K562 (cell line): ENCODE measurements around the gene DGUOK. TPM values are rescaled to one million over a fixed set of nuclear protein-coding genes. Genes with fewer than 3 reads are reported as not detected.

Source experiments
- ESRRB ChIP-seq: fragments of 250-450 bp; sonication (Bioruptor Pico); IDR thresholded peaks from 2 replicates; pipeline ENCODE4 v1.5.0; 2020; ENCODE audit warnings: mild to moderate bottlenecking, moderate library complexity, borderline replicate concordance
- POLR2H ChIP-seq: IDR thresholded peaks from 2 replicates; pipeline ENCODE4 v1.6.1; 2016; ENCODE audit warnings: missing genetic modification characterization, low read depth, mild to moderate bottlenecking, control low read depth, missing compliant biosample characterization, moderate library complexity
- TRIM24 ChIP-seq, 2 experiments: fragments of 450-650 bp; IDR thresholded peaks; 2 replicates each; pipeline ENCODE4 v1.6.1; 2016
- ZNF121 ChIP-seq: sonication (generic); formaldehyde crosslinking; conservative IDR thresholded peaks from 2 replicates; pipeline ENCODE4 v1.8.0; 2022; ENCODE audit warnings: missing genetic modification reagents
- ZNF717 ChIP-seq: fragments of 250-450 bp; sonication (Bioruptor Pico); IDR thresholded peaks from 2 replicates; pipeline ENCODE4 v1.5.0; 2021
- polyA plus RNA-seq, 8 experiments: library from polyadenylated mRNA; depleted of rRNA in 4 of 8; stranded (reverse) in 5 of 8; unstranded in 3 of 8; fragments of >200 nt; fragmentation: Nextera tagmentation in 2 of 8; fragmentation: Illumina TruSeq in 1 of 8; extraction: Ambion mirVana in 2 of 8; extraction: Trizol in 1 of 8; gene quantifications; 2 replicates each; pipeline versions ENCODE4 v1.2.1 to v1.2.3, GENCODE V29; 2011 to 2014; ENCODE audit warnings: inconsistent platforms in 1 of 8, missing spikeins in 1 of 8
- total RNA-seq, 7 experiments: library from RNA; depleted of rRNA in 6 of 7; stranded (reverse); fragments of >200 nt in 6 of 7; fragmentation: Illumina TruSeq in 2 of 7; extraction: Trizol in 2 of 7; gene quantifications; 2 replicates each; pipeline versions ENCODE4 v1.2.1 to v1.2.3, GENCODE V29; 2011 to 2021; ENCODE audit warnings: low replicate concordance in 1 of 7
- TF ChIP-seq, protein P1 (sequence below): sonication (generic); formaldehyde crosslinking; IDR thresholded peaks from 2 replicates; pipeline ENCODE4 v1.8.1; 2023; ENCODE audit warnings: mild to moderate bottlenecking, missing genetic modification reagents
- TF ChIP-seq, protein P2 (sequence below), 2 experiments: IDR thresholded peaks; 2 replicates each; pipeline ENCODE4 v1.6.1; 2012; ENCODE audit warnings: improper control_type of control experiment in 2 of 2, low read depth in 2 of 2, low read length in 2 of 2, borderline replicate concordance in 1 of 2
- TF ChIP-seq, protein P3 (sequence below): fragments of 250-450 bp; sonication (Bioruptor Pico); IDR thresholded peaks from 2 replicates; pipeline ENCODE4 v1.4.0; 2020; ENCODE audit warnings: mild to moderate bottlenecking

DGUOK gene
- total and polyA plus RNA-seq, 9 of the 15 experiments (the other 6 are each of a cell fraction or from before 2014, with no cell fraction given) = 67.0 to 288 (median 126) TPM

DNA sequence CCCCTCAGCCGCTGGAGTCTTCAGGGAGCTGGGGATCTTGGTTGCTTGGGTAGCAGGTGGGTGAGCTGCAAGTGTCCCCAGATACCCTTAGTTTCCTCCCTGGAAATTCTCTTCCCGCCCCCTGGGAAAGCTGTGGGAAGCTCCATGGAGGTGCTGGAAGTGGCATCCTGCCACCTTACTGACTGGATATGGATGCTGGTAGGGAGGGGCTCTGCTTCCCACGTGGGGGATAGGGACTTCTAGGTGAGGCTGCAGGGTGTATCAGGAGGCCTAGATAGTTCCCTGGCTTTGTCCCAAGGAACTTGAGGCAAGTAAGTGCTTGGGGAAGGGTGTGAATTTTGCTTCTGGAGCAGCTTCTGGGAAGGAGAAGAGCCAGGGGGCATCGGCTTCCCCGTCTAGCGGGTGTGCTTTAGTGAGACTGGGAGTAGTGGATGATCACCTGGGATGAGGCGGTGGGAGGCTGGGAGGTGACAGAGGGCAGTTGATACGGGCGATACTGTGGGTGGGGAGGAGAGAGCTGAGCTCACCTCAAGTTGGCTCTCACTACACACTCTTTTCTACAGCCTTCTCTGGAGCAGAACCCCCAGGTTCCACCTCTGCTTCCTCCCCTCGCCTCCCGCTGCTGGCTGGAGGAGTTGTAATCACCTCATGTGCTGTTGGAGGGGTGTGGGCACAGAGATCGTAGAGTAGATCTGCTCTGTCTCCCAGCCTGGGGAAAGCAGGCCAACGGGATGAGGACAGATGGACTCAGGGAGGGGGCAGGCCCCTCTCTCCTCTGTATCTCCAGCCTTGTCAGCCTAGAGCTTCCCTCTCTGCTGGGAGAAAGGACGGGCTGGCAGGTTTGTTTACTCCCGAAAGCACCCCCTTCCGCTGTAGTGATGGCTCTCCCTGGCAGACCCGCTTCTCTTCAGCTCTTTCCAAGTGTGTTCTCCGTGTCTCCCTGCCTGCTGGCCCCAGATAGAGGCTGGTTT, 77.8 kb downstream of the DGUOK start (continued):
- TF ChIP-seq, protein P1, sequence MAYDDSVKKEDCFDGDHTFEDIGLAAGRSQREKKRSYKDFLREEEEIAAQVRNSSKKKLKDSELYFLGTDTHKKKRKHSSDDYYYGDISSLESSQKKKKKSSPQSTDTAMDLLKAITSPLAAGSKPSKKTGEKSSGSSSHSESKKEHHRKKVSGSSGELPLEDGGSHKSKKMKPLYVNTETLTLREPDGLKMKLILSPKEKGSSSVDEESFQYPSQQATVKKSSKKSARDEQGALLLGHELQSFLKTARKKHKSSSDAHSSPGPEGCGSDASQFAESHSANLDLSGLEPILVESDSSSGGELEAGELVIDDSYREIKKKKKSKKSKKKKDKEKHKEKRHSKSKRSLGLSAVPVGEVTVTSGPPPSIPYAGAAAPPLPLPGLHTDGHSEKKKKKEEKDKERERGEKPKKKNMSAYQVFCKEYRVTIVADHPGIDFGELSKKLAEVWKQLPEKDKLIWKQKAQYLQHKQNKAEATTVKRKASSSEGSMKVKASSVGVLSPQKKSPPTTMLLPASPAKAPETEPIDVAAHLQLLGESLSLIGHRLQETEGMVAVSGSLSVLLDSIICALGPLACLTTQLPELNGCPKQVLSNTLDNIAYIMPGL (CRISPR knock-in tag) = no peak
- TF ChIP-seq, protein P2, sequence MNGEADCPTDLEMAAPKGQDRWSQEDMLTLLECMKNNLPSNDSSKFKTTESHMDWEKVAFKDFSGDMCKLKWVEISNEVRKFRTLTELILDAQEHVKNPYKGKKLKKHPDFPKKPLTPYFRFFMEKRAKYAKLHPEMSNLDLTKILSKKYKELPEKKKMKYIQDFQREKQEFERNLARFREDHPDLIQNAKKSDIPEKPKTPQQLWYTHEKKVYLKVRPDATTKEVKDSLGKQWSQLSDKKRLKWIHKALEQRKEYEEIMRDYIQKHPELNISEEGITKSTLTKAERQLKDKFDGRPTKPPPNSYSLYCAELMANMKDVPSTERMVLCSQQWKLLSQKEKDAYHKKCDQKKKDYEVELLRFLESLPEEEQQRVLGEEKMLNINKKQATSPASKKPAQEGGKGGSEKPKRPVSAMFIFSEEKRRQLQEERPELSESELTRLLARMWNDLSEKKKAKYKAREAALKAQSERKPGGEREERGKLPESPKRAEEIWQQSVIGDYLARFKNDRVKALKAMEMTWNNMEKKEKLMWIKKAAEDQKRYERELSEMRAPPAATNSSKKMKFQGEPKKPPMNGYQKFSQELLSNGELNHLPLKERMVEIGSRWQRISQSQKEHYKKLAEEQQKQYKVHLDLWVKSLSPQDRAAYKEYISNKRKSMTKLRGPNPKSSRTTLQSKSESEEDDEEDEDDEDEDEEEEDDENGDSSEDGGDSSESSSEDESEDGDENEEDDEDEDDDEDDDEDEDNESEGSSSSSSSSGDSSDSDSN (IDR thresholded peaks at IDR 0.05; ENCODE audit: borderline replicate concordance in 1 of 2, low read depth in 2 of 2, low read length in 2 of 2) = no peak
- TF ChIP-seq ZNF121 (CRISPR knock-in tag) (no peak), ESRRB (CRISPR knock-in tag) (no peak), TRIM24 (IDR thresholded peaks at IDR 0.05) (no peak), POLR2H (tag) (no peak), ZNF717 (CRISPR knock-in tag) (no peak)
- TF ChIP-seq, protein P3, sequence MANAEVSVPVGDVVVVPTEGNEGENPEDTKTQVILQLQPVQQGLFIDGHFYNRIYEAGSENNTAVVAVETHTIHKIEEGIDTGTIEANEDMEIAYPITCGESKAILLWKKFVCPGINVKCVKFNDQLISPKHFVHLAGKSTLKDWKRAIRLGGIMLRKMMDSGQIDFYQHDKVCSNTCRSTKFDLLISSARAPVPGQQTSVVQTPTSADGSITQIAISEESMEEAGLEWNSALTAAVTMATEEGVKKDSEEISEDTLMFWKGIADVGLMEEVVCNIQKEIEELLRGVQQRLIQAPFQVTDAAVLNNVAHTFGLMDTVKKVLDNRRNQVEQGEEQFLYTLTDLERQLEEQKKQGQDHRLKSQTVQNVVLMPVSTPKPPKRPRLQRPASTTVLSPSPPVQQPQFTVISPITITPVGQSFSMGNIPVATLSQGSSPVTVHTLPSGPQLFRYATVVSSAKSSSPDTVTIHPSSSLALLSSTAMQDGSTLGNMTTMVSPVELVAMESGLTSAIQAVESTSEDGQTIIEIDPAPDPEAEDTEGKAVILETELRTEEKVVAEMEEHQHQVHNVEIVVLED (CRISPR knock-in tag) = no peak
